ENCODE data around the gene FAM107B. TPM values are rescaled to one million over a fixed set of nuclear protein-coding genes. Genes with fewer than 3 reads are reported as not detected.

FAM107B gene
- total and polyA plus RNA-seq, 2 of the 8 experiments (the other 6 are each of a cell fraction or from before 2014, with no cell fraction given) = 7.5 to 28.1 TPM

- TF ChIP-seq POU5F1 (IDR thresholded peaks at IDR 0.05; ENCODE audit: low read depth, low read length) (no peak), JUN (IDR thresholded peaks at IDR 0.05; ENCODE audit: low read depth, low read length) (no peak), FOSL1 (IDR thresholded peaks at IDR 0.05; ENCODE audit: insufficient read depth, low read depth, low read length) (no peak)
Observed at GRCh38 chr10:14810969-14811953, 36.6 kb upstream of the FAM107B start (continued).

Measured in H1 (cell line).